Astrocyte (in vitro differentiated cells and primary cell): Measurements from ENCODE around the gene BMPR2. TPM values are rescaled to one million over a fixed set of nuclear protein-coding genes. Genes with fewer than 3 reads are reported as not detected.
A peak's percentile ranks its signal among the peaks of the same experiment; 100 is the strongest.

ENCODE experiments used
- DNase-seq: peaks from one replicate; pipeline ENCODE4 v3.0.0-alpha.2; 2010; ENCODE audit warnings: low read depth
- FAIRE-seq: peaks from 2 replicates; lab custom pipeline; 2011; peaks lifted over from hg19 to GRCh38; lab: Jason Lieb, UNC
- H2AFZ ChIP-seq: 2 replicates; pipeline ENCODE4 v1.6.0; 2012; ENCODE audit warnings: low read depth, low read length, inconsistent platforms
- H3K27ac ChIP-seq: 2 replicates; pipeline ENCODE4 v1.5.1; 2011; ENCODE audit warnings: low read depth, low read length, inconsistent platforms
- H3K27me3 ChIP-seq: 2 replicates; pipeline ENCODE4 v1.6.0; 2011; ENCODE audit warnings: low read length, inconsistent platforms; ENCODE audit not compliant: insufficient read depth
- H3K36me3 ChIP-seq: 2 replicates; pipeline ENCODE4 v1.5.1; 2011; ENCODE audit warnings: low read length, inconsistent platforms; ENCODE audit not compliant: insufficient read depth
- H3K4me1 ChIP-seq: 2 replicates; pipeline ENCODE4 v1.5.1; 2011; ENCODE audit warnings: low read length, inconsistent platforms; ENCODE audit not compliant: insufficient read depth
- H3K4me2 ChIP-seq: 2 replicates; pipeline ENCODE4 v1.6.0; 2012; ENCODE audit warnings: low read length, inconsistent platforms
- H3K4me3 ChIP-seq: 2 replicates; pipeline ENCODE4 v1.5.1; 2011; ENCODE audit warnings: low read depth, mild to moderate bottlenecking, low read length, inconsistent platforms; ENCODE audit not compliant: insufficient read depth
- H3K79me2 ChIP-seq: 2 replicates; pipeline ENCODE4 v1.6.0; 2012; ENCODE audit warnings: mild to moderate bottlenecking, low read length, inconsistent platforms; ENCODE audit not compliant: insufficient read depth
- H3K9ac ChIP-seq: 2 replicates; pipeline ENCODE4 v1.6.0; 2012; ENCODE audit warnings: mild to moderate bottlenecking, low read length, inconsistent platforms
- H3K9me3 ChIP-seq: 2 replicates; pipeline ENCODE4 v1.5.1; 2012; ENCODE audit warnings: low read depth, mild to moderate bottlenecking, low read length, inconsistent platforms; ENCODE audit not compliant: insufficient read depth
- H4K20me1 ChIP-seq: 2 replicates; pipeline ENCODE4 v1.6.0; 2012; ENCODE audit warnings: low read length, inconsistent platforms; ENCODE audit not compliant: insufficient read depth
- H3K27ac Mint-ChIP-seq: one replicate; pipeline ENCODE4 v1.8.0; 2021; ENCODE audit warnings: mild to moderate bottlenecking, mixed read lengths; ENCODE audit not compliant: unreplicated experiment
- H3K27me3 Mint-ChIP-seq: one replicate; pipeline ENCODE4 v1.8.0; 2021; ENCODE audit warnings: low read depth, mixed read lengths; ENCODE audit not compliant: unreplicated experiment
- H3K36me3 Mint-ChIP-seq: one replicate; pipeline ENCODE4 v1.8.0; 2021; ENCODE audit warnings: low read depth, mixed read lengths; ENCODE audit not compliant: unreplicated experiment
- H3K4me1 Mint-ChIP-seq: one replicate; pipeline ENCODE4 v1.8.0; 2021; ENCODE audit warnings: low read depth, mixed read lengths; ENCODE audit not compliant: unreplicated experiment
- H3K4me3 Mint-ChIP-seq: one replicate; pipeline ENCODE4 v1.8.0; 2021; ENCODE audit warnings: mild to moderate bottlenecking, moderate library complexity, mixed read lengths; ENCODE audit not compliant: unreplicated experiment
- H3K9me3 Mint-ChIP-seq: one replicate; pipeline ENCODE4 v1.8.0; 2021; ENCODE audit warnings: mild to moderate bottlenecking, mixed read lengths; ENCODE audit not compliant: unreplicated experiment
- CTCF ChIP-seq: IDR thresholded peaks from 2 replicates; pipeline ENCODE4 v1.5.1; 2011; ENCODE audit warnings: low read depth, mild to moderate bottlenecking, inconsistent platforms, low read length, moderate library complexity; ENCODE audit not compliant: insufficient read depth
- EZH2 ChIP-seq: IDR thresholded peaks from 2 replicates; pipeline ENCODE4 v1.6.1; 2012; ENCODE audit warnings: mild to moderate bottlenecking, low read length, inconsistent platforms; ENCODE audit not compliant: insufficient read depth
- total RNA-seq: library from RNA; stranded (reverse); gene quantifications from 2 replicates; pipeline ENCODE4 v1.2.1, GENCODE V29; 2021

Gene BMPR2
- total RNA-seq, 1 donor from 2014 or later = 93.1 TPM

- Histone ChIP-seq H3K9ac (no peak overlapping the region), H3K27ac (no peak overlapping the region), H3K79me2 (peaks cover 81% of the 10 kb centered on the region), H3K27me3 (no peaks in the 10 kb centered on the region), H3K4me1 (no peaks in the 10 kb centered on the region), H3K4me3 (no peak overlapping the region), H3K4me2 (no peak overlapping the region), H3K36me3 (peaks cover 2% of the 10 kb centered on the region), H4K20me1 (peaks cover 50% of the 10 kb centered on the region), H2AFZ (no peak overlapping the region), H3K9me3 (no peaks in the 10 kb centered on the region)
- Mint-ChIP-seq H3K9me3 (peaks cover 2% of the 10 kb centered on the region), H3K27me3 (no peaks in the 10 kb centered on the region), H3K27ac (no peak overlapping the region), H3K36me3 (peaks cover 10% of the 10 kb centered on the region), H3K4me3 (no peak overlapping the region), H3K4me1 (peaks cover 4% of the 10 kb centered on the region)
- TF ChIP-seq EZH2 = no peak
- no peak for TF ChIP-seq CTCF
- FAIRE-seq = no peak
- DNase-seq = no peak
Measured at GRCh38 chr2:202444000-202444399, 67.9 kb downstream of the BMPR2 start.

GRCh38 chr2:202449344-202449743 is 73.2 kb downstream of the BMPR2 start:
- no peak overlapping the region for H3K27ac Mint-ChIP-seq
- no peak overlapping the region for H3K4me3 Mint-ChIP-seq
- H3K4me1 ChIP-seq = no peaks in the 10 kb centered on the region
- H3K9ac ChIP-seq = no peak overlapping the region
- H3K9me3 ChIP-seq = no peaks in the 10 kb centered on the region
- no peak for DNase-seq
- peaks cover 82% of the 10 kb centered on the region for H3K79me2 ChIP-seq
- H4K20me1 ChIP-seq = peaks cover 69% of the 10 kb centered on the region
- no peaks in the 10 kb centered on the region for H3K9me3 Mint-ChIP-seq
- no peak for FAIRE-seq
- no peaks in the 10 kb centered on the region for H3K36me3 ChIP-seq
- H2AFZ ChIP-seq = no peak overlapping the region
- TF ChIP-seq CTCF (no peak), EZH2 (no peak)
- H3K36me3 Mint-ChIP-seq = peaks cover 5% of the 10 kb centered on the region
- peaks cover 2% of the 10 kb centered on the region for H3K4me1 Mint-ChIP-seq
- no peak overlapping the region for H3K27ac ChIP-seq
- no peak overlapping the region for H3K4me3 ChIP-seq
- H3K27me3 Mint-ChIP-seq = no peaks in the 10 kb centered on the region
- no peaks in the 10 kb centered on the region for H3K27me3 ChIP-seq
- no peak overlapping the region for H3K4me2 ChIP-seq

GRCh38 chr2:202450785-202451184 is 74.7 kb downstream of the BMPR2 start:
- Mint-ChIP-seq H3K9me3 (no peaks in the 10 kb centered on the region), H3K4me1 (peaks cover 2% of the 10 kb centered on the region), H3K36me3 (peaks cover 6% of the 10 kb centered on the region), H3K4me3 (no peak overlapping the region), H3K27me3 (no peaks in the 10 kb centered on the region), H3K27ac (no peak overlapping the region)
- Histone ChIP-seq H3K4me2 (no peak overlapping the region), H4K20me1 (peaks cover 74% of the 10 kb centered on the region), H3K4me1 (no peaks in the 10 kb centered on the region), H3K79me2 (peaks cover 82% of the 10 kb centered on the region), H2AFZ (no peak overlapping the region), H3K27ac (no peak overlapping the region), H3K27me3 (no peaks in the 10 kb centered on the region), H3K9me3 (no peaks in the 10 kb centered on the region), H3K36me3 (no peaks in the 10 kb centered on the region), H3K9ac (no peak overlapping the region), H3K4me3 (no peak overlapping the region)
- FAIRE-seq (no peak), DNase-seq (peak; percentile 62)
- TF ChIP-seq CTCF = no peak
- no peak for TF ChIP-seq EZH2
